GM21526 (cell line): ENCODE data around the gene OTOG.

ENCODE experiments used
- ATAC-seq: cut with Tn5 transposase; IDR thresholded peaks from one replicate; pipeline ENCODE4 v1.9.1; 2021; ENCODE audit warnings: moderate library complexity; ENCODE audit not compliant: unreplicated experiment, low FRiP score

Gene OTOG

DNA sequence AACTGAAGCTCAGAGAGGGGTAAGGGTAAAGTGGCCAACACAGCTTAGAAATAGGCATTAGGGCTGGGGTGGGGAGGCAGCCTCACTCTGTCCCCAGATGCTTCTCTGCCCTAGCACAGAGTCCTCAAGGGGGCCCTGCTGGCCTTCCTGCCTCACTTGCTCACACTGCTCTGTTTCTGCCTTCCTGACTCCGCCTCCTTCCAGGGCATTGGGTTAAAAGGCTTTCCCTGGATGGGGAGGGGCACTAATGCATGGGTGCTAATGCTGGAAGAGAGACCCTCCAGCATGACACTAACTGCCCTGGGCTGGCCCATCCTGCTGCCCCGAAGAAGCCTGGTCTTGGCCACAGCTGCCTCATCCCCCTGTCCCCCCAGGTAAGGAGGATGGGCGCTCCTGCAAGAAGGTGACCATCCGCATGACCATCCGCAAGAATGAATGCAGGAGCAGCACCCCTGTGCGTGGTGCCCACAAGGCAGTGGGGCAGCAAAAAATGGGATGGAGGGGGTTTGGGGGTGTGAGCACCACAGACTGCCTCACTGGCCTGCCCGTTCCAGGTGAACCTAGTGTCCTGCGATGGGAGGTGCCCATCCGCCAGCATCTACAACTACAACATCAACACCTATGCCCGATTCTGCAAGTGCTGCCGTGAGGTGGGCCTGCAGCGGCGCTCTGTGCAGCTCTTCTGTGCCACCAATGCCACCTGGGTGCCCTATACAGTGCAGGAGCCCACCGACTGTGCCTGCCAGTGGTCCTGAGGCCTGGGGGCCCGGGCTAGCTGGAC lies 98.3 kb downstream of the OTOG start:
- no peak for ATAC-seq

DNA sequence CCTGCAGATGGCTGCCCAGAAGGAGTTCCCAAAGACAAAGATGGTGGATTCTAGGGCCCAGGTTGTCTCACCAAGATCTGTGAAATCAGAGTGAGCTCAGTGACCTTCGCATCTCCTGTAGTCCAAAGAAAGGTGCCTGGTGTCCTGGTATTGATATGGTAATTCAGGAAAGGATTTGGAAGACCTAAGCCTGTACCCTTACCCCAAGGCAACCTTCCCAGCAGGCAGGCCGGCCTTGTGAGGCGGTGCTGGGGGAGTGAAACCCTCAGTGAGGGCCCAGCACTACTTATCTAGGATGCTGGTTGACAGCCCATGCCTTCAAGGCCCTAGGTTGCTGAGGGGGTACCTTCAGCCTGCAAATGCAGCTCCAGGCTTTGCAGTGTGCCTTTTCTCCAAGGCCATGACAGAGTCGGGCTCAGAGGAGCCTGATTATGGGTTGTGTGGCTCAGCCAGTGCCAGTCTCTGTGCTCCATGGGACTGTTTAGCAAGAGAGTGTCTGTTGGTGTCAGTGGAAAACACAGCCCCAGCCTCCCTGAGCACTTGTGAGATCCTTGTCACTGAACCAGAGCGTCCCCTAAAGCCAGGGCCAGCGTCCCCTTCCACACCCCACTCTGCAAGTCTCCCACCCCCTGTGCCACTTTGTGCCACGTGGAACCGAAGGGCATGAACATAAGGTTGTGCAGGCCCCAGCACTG lies 99.5 kb downstream of the OTOG start:
- no peak for ATAC-seq

DNA sequence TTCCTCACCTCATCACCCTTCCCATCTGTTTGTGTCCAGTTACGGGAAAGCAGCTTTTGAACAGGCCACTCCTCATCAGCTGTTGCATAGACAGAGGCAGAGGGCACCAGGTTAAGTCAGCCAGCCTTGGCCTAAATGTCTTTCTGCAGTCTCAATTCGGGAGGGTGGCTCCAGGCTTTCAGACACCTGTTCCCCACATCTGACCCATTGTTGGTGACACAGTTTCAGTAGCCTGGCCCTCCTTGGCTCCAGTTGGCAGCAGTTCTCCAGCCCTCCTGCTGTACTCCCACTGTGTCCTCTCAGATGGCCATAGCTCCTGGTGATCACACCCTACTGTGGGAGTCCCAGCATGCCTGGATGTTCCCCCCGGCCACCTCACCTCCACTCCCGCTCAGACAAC lies 101.5 kb downstream of the OTOG start:
- no peak for ATAC-seq

DNA sequence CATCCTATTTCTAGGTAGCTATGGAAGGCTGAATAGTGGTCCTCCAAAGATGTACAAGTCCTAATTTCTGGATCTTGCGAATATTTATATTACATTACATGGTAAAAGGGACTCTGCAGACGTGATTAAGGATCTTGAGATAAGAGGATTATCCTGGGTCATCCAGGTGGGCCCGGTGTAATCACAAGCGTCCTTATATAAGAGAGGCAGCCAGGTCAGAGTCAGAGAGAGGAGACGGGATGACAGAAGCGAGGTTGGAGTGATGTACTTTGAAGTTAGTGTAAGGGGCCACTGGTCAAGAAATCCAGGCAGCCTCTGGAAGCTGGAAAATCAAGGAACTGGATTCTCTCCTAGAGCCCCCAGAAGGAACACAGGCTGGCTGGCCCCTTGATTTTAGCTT lies 102.2 kb downstream of the OTOG start:
- ATAC-seq: no peak

DNA sequence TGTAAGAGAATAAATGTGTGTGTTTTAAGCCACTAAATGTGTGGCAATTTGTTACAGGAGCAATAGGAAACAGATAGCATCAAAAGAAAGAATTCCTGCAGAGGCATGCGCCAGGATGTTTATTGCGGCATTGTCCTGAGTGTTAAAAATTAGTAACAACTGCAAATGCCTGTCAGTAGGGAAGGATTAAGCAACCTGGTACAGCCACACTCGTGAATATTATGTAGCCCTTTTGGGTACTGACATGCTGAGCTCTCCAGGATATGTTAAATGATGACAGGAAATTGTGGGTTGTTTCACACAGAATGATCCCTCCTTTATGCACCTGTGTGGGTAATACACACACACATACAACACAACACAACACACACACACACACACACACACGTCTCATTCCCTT lies 102.6 kb downstream of the OTOG start:
- no peak for ATAC-seq

DNA sequence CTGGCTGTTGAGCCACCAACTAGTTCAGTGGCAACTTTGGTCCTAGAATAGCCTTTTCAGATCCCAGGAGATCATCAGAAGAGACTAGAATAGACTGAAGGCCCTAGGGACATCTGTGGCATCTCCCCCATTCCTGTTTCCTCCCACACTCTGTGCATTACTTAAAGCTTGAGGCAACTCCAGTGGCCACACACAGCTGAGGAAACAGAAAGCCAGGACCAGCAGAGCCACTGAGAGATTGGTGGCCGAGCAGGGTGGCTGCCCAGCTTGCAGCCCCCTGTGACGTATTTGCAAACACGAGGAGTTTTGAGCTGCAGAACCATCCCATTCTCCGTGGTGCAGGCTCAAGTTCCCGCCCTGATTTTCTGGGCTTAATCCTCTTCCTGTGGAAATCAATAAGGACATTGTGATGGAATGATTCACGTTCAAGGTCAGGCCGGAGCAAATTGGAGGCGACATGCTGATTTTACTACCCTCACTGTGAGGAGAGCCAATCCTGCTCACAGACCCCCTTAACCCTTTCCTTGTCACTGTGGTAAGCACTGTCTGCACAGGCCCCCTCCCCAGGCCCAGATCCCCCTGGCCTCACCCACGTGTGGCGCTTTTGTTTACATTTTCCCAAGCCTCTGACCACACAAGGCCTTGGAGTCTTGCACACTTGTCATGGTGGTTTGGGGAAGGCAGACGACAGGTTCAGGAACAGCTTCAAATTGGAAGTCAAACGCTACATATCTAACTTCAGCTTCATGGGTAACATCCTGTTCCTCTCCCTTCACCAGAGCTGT lies 103.3 kb downstream of the OTOG start:
- ATAC-seq: no peak

DNA sequence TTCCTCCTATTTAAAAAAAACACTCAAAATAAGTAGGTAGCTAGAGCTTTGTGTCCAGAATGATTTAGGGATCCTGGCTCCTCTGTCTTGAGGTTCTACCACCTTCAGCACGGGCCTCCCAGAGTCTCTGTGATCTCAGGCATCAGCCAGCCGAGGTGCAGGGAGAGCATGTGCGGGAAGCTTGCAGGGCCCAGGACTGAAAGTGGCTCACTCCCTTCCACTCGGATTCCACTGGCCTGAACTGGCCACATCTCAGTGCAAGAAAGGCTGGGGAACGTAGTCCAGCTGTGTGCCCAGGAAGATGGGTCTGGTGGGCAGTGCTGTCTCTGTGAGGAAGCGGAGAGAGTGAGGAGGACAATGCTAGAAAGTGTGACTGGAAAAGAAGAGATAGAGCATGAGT lies 104.0 kb downstream of the OTOG start:
- ATAC-seq: no peak

DNA sequence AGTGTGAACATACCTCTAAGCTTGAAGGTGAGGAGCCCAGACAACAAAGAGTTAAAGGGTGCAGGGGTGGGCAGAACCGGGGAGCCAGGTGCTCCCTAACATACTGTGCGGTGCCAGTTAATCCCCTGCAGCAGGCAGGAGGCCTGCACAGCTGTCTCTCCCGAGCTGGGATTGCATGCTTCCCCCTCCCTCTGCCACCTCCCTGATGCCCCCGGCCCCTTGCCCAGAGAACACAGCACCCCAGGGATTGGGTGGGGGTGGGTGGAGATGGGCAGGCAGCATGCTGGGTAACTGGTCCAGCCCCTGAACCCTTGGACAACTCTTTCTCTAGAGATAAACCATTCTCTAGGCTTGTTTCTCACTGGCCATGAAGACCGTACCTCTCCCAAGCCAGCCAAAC lies 104.6 kb downstream of the OTOG start:
- no peak for ATAC-seq

DNA sequence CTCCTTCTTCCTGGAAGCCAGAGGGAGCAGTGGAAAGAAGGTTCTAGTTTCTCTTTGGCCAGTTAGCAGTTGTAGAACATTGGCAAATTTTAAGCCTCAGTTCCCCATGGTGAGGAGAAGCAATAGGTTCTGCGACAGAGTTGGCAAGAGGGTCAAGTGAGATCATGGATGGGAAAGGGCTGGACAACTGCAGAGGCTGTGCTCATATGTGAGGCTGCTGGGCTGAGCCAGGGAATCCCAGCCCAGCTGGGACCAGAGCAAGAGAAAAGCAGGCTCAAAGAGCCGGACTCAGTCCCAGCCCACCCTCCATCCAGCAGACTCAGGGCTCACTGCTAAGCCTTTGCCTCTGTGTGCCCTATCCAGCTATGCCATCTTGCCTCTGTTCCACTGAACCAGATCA lies 105.5 kb downstream of the OTOG start:
- no peak for ATAC-seq

DNA sequence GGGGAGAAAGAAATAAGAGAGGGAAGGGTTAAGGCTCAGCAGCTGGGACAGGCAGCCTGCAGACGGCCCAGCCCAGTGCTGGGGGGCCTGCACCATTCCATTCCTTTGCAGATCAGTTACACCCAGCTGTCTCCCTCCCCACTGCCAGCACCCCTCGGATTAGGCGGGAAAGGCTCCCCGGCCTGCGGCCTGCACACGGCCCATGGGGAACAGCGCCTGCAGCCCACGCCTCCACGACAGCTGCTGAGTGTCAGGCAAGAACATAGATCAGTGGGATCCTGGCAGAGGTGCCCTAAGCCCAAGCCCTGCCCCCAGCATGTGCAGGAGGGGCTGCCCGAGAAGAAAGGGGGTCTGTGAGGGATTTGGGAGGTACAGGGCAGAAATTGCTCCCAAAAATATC lies 106.6 kb downstream of the OTOG start:
- no peak for ATAC-seq

DNA sequence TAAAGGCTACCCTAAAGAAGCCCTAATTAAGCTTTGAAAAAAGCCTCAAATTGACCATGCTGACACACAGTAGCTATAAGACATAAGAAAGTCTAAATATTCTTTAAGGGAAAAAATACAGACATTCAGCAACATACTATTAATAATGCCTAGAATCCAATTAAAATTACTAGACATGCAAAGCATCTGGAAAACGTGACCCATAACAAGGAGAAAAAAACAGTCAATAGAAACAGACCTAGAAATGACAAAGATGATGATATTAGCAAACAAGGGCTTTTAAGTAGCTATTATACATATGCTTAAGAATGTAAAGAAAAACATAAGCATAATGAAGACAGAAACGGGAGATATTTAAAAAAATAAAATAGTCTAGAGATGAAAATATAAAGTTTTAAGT lies 108.6 kb downstream of the OTOG start:
- ATAC-seq: no peak

DNA sequence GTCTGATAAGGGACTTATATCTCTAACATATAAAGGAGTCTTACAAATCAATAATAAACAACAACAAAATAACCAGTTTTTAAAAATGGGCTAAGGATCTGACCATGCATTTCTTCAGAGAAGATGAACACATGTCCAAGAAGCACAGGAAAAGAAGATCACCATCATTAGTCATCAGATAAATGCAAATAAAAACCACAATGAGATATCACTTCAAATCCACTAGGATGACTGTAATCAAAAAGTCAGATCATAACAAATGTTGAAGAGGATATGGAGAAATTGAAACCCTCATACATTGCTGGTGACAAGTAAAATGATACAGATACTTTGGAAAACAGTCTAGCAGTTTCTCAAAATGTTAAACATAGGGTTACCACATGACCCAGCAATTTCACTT lies 111.2 kb downstream of the OTOG start:
- ATAC-seq: no peak

DNA sequence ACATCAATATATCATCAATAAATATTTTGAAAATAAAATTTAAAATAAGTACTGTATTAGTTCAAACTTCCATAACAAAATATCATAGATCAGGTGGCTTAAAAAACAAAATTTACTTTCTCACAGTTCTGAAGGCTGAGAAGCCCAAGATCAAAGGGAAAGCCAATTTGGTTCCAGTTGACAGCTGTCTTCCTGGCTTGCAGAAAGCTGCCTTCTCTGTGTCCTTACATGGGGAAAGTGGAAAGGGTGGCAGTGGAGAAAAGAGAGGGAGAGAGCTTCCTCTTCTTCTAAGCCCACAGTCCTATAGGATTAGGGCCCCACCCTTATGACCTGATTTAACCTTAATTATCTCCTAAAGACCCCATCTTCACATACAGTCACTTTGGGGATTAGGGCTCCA lies 121.1 kb downstream of the OTOG start:
- ATAC-seq: no peak

DNA sequence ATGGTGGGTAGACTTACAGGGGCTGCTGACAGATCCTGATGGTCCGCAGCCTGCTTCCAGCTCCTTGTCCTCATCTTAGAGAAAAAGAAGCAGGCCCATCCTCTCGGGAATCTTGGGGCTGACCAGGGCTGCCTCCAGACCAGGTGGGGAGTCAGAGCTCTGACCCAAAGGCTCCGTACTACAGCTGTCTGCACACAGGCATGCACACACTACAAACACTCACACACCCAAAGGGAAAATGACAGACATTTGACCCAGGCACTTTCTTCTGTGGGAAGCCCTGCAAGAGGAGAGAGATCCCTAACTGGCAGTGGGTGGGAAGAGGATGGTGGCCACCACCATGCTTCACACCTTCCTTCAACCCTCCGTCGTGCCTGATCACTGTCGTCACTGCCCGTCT lies 125.4 kb downstream of the OTOG start:
- ATAC-seq: no peak

DNA sequence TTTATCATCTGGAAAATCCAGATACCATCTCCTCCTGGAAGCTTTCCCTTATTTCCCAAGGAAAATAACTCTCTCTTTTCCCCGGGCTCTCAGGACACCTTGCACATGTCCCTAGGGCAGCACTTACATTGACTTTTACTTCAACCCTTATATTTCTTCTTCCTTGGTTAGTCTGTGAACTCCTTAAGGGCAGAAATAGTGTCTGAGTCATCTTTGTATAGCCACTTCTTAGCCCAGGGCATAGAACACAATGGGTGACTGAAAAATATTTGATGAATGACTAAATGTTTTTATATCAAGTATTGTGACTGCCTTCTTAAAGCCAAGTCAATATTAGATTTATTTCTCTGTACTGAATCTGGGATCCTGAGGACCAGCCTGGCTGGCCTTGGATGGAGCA lies 126.9 kb downstream of the OTOG start:
- ATAC-seq: no peak

DNA sequence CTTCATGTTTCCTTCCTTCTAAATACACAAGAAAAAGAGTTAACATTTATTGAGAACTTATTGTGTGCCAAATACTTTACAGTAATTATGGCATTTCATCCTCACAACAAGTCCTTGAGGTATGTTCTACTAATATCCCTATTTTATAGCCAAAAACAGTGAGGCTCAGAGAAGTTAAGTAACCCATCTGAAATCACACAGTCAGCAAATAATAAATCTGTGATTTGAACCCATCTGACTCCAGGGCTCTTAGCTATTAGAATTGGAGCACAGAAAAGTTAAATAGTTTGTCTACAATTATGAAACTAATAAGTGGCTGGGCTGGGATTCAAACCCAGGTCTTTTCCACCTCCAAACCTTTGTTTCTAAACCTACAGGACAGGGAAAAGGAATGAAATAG lies 135.8 kb downstream of the OTOG start:
- no peak for ATAC-seq

DNA sequence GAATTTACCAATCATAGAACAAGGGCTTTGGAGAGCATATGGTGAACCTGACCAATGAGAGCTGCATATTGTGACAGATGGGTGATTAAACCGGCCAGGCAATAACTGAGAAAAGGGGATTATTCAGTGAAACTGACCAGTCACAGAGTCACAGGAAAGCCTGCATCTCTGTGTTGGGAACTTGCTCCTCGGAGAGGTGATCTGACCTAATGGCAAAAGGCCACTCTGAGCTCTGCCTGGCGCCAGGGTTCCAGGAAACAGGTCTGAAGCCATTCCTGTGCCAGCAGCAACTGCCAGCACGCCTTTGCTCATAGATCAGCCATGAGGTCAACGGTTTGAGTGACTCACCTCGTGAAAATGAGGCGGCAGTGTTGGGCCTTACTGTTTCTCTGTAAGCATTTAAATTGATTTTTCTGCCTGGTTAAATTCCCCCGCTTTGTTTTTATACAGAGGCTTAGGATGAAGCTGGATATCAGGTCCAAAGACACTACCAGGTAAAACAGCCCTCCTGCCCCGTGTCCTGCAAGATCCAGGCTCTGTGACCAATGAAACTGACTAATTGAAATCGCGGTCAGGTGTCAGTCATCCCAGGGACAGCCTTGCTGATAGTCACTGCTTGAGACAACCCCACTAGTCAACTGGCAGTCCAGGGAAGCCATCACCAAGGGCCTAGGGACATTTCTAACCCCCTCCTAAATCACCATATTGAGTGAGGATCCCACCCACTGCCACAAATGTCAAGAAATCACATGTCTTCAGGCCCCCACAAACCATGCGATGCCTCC lies 136.5 kb downstream of the OTOG start:
- no peak for ATAC-seq

DNA sequence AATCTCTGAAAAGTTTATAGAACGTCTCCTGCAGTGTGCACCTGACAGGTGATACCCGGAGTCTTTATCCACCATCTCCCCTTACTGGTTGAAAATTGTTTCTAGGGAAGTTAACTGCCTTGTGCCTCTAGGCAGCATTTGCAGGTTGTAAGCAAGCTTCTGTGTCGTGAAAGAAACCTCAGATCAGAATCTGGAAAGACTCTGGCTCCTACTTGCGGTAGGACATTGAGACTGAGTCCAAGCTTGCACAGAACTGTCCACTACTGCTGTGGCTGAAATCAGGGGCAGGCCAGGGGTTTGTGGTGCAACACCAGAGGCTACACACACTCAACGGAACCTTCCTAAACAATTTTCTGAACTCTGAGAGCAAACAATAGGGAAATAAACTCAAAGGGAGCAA lies 137.5 kb downstream of the OTOG start:
- no peak for ATAC-seq

DNA sequence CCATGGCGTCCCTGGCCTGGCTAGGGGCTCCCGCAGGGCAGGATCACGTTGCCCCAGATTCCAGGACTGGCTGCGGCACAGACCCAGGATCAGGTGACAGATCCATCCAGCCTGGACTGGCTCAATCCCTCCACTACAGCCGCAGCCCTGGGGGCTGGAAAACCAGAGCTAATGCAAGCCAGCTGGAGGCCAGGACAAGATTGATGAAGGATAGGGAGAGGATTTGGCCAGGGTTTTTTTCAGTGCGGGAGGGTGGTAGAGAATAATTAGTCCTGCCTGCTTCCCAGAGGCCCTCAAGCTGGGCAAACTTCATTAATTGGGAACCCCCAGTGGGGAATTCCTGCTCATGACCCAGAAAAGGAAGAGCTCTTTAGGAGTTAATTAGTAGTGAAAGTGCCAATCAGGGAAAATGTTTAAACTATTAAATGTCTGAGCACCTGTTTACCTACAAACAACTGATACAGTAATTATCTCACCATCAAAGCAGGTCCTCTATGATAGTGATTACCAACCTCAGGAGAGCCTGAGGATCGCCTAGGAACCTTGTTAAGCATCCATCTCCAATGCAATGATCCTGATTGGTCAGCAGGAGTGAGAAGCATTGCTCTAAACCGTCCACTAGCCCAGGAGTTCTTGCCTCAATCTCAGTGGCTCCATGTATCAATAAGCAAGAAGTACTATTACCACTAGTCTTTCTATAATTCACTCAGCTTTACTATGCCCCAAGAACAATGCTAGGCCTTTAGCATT lies 139.3 kb downstream of the OTOG start:
- ATAC-seq: no peak
